Sciatic nerve (tissue), 2 donors: ENCODE data around the gene PANX1. TPM values are rescaled to one million over a fixed set of nuclear protein-coding genes. Genes with fewer than 3 reads are reported as not detected.

Experiments used
- ATAC-seq: fragments of 200-7000 bp; cut with Tn5 transposase; one replicate; pipeline ENCODE4 v1.9.1; 2020; ENCODE audit warnings: mild to moderate bottlenecking, moderate library complexity
- DNase-seq: peaks from one replicate; pipeline ENCODE4 v3.0.0-alpha.2; 2020; ENCODE audit warnings: low spot score
- intact Hi-C: fragments of 100-400 bp; cut with DNase I; formaldehyde crosslinking; loops from one replicate; pipeline ENCODE4 v1.14.2; 2022
- total RNA-seq: library from RNA; stranded (reverse); fragmentation: NEBNext Ultra II Directional; extraction: Animal tissue kit (Norgen Biotek cat#: 25700); gene quantifications from one replicate; pipeline ENCODE4 v1.2.1, GENCODE V29; 2021
- donor health status: DM: no; HTN: no; CAD: no.
- donor health status: DM: no; HTN: no; CAD: no.

PANX1 gene
- total RNA-seq, 1 donor from 2014 or later, result 18.3 TPM

DNA sequence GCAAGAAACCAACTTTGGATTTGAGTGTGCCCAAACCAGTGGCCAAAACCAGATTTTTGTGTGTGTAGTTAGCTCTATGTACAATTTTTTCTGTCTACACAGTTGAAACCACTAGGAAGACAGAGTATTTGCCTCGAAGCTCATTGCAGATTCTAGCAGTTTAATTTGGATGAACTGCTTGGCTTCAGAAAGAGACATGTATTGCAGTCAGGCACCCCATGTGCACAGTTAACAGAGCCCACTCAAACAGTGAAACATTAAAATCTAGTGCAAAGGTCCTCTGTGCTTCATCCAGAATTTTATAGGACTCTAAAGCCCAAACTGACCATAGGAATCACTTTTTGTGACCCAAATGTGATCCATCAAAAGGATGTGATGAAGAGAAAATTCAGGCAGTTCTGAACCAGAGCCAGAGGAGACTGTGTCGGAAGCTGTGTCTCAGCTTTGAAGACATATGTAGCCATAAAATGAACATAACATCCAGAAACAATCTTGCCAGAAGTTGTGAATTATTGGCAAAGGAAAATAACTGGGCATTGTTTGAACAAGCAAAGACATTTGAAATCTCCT, 82.7 kb downstream of the PANX1 start:
- no peak for ATAC-seq

DNA sequence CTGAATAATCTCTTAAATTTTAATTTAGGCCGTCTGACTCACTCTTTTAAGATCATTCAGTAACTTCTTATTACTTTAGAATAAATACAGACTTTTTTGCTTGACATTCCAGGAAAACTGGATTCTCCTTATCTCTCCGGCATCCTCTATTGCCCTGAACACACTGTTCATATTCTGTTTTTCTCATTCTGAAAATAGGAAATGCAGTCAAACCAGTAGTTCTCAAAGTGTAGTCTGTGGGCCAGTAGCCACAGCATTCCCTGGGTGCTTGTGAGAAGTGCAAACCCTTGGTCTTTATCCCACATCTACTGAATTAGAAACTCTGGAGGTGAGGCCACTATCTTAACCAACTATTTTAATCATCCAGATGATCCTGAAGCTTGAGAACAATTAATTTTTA, 84.3 kb downstream of the PANX1 start:
- intact Hi-C loops, result no loop called here
- ATAC-seq, result no peak
- no peak for DNase-seq

More for the DNA sequence above, 82.7 kb downstream of the PANX1 start:
- intact Hi-C loops, result no loop called here
- DNase-seq, result no peak

DNA sequence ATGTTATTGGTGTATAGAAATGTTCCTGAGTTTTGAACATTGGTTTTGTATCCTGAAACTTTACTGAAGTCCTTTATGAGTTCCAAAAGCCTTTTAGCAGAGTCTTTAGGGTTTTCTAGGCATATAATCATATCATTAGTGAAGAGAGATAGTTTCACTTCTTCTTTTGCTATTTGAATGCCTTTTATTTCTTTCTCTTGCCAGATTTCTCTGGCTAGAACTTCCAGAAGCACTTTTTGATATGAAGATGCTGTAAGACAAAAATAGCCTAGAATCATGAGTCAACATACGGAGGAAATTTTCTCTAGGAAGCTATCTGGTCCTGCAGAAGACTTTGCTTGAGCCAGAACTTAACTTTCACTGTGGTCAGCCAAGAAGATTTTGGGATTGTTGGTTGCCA, 89.1 kb downstream of the PANX1 start:
- ATAC-seq (no peak), DNase-seq (no peak)

DNA sequence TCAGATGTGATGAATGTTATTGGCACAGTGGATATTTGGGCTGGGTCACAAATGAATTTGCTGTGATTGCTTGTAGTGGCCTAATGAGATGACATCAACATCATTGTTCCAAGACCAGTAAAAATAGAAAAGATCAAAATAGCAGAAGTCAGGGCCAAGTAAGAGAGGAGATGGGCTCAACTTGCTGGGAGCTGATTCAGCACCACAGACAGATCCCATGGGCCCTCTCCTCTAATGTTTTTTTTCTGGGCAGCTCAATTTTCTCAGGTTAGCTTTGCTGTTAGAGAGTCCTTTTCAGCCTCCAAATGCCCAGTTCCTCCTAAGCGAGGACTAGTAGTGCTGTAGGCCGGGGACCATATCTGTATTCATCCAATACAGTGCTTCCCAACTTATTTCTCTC, 89.7 kb downstream of the PANX1 start:
- intact Hi-C loops, result no loop called here
- ATAC-seq, result no peak
- DNase-seq, result no peak

More for the DNA sequence above, 89.1 kb downstream of the PANX1 start:
- intact Hi-C loops, result no loop called here

DNA sequence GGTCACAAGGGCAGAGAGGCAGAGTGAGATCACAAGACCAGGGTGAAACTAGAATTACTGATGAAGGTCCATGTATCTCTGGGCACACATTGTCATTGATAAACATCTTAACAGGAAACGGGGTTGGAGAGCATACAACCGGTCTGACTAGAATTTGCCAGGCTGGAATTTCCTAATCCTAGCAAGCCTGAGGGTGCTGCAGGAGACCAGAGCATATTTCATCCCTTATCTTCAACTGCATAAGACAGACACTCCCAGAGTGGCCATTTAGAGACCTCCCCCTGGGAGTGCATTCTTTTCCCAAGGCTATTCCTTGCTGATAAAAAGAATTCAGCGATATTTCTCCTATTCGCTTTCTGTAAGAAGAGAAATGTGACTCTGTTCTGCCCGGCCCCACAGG, 91.1 kb downstream of the PANX1 start:
- ATAC-seq (no peak), DNase-seq (no peak)
- intact Hi-C loops, result no loop called here

DNA sequence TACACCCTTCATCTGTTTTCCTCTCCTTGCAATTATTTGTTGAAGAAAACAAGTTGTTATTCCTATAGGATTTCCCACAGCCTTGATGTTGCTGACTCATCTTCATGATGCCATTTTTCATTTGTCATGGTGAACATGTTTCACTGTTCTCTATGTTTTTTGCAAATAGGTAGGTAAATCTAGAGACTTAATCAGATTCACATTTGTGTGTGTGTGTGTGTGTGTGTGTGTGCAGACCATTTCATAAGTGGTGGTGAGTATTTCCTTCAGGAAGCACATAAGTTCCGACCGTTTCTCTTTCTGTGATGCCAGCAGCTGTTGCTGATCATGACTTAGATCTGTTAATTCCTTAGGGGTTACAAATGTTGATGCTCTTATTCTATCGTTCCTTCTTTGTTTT, 95.4 kb downstream of the PANX1 start:
- intact Hi-C loops, result no loop called here
- no peak for ATAC-seq
- no peak for DNase-seq

Other genes with a start within 250 kb of the PANX1 start
- not detected for gene HEPHL1, start 107.5 kb upstream of the PANX1 start, total RNA-seq
- gene IZUMO1R, start 175.7 kb downstream of the PANX1 start, total RNA-seq, result not detected